C4-2B (cell line): ENCODE data around the gene DCDC2C.

ENCODE experiments used
- CTCF ChIP-seq: fragments of 450-650 bp; conservative IDR thresholded peaks from 2 replicates; pipeline ENCODE4 v1.5.1; 2017; ENCODE audit warnings: mild to moderate bottlenecking
- ZFX ChIP-seq: fragments of 450-650 bp; IDR thresholded peaks from 2 replicates; pipeline ENCODE4 v1.6.1; 2017

- TF ChIP-seq CTCF (no peak), ZFX (no peak)
These were observed 144.2 kb downstream of the DCDC2C start for GRCh38 chr2:3847397-3848052.
